ENCODE results near the gene HYCC1. TPM values are rescaled to one million over a fixed set of nuclear protein-coding genes. Genes with fewer than 3 reads are reported as not detected.
"Not testable (repeated sequence)": the region's sequence is repeated elsewhere in the genome, so short reads cannot be mapped to it uniquely, and the experiment has no call there.

Gene HYCC1
- 17.6 and 56.6 TPM in 2 replicates for total RNA-seq (2014; rRNA removed; shearing (Covaris generic); ENCODE audit: low replicate concordance)

- peak; percentile 99 for DNase-seq (ENCODE audit: low read depth)
- in situ Hi-C loops (cut with HindIII; ENCODE audit: low pct_unique_long_range_greater_than_20kb, low sequenced_read_pairs): no loop called here
Observed at GRCh38 chr7:23013715-23014649, at the start of gene HYCC1. HYCC1 (minus strand) TSS chr7:23014130; CDS start chr7:22991111, 23,019 bp downstream.

- in situ Hi-C loops (cut with HindIII; ENCODE audit: low pct_unique_long_range_greater_than_20kb, low sequenced_read_pairs): loop anchor here (25.0 kb wide), 1 partner anchor 500 kb away; no protein-coding TSS in a partner anchor
- peak; percentile 33 for DNase-seq (ENCODE audit: low read depth)
Observed at GRCh38 chr7:23062452-23062851, 48.5 kb upstream of the HYCC1 start.

- in situ Hi-C loops (cut with HindIII; ENCODE audit: low pct_unique_long_range_greater_than_20kb, low sequenced_read_pairs): loop anchor here (25.0 kb wide), 1 partner anchor 499 kb away; no protein-coding TSS in a partner anchor
- DNase-seq (ENCODE audit: low read depth): no peak
Observed at GRCh38 chr7:23061327-23061726, 47.4 kb upstream of the HYCC1 start.

DNA sequence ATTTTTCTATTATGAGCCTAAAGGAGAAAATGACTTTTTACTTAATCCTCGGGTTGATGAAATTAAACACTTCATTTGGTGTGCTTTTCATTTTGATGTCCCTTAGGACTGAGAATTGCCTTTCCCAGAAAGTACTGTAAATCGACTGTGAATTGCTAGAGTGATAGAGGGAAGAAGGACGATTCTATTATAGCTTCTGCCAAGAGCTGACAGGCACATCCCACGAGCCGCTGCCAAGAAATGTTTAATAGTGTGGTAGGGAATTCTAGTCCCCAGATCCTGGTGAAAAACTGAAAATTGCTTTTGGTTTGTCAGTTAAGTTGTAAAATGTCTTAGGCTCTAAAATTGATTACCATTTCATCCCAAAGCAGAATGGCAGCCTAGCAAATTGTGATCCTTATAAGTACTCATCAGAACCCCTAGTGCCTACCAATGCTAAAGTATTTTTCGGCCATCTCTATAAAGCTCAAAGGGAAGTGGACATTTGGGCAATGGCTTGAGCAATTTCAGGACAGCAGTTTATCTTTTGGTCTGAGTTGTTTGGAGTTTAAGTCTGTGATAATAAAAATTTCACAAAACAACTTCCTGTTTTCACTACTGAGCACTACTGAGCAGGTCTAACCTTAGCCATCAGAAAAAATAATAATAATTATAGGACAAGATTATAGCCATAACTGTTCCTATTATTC is 44.6 kb upstream of the HYCC1 start:
- no peak for DNase-seq (ENCODE audit: low read depth)
- in situ Hi-C loops (cut with HindIII; ENCODE audit: low pct_unique_long_range_greater_than_20kb, low sequenced_read_pairs): loop anchor here (25.0 kb wide), 1 partner anchor 496 kb away; no protein-coding TSS in a partner anchor

GRCh38 chr7:23055582-23056178 is 41.8 kb upstream of the HYCC1 start:
- peak; percentile 46 for DNase-seq (ENCODE audit: low read depth)

GRCh38 chr7:23051124-23051485 is 37.2 kb upstream of the HYCC1 start:
- in situ Hi-C loops (cut with HindIII; ENCODE audit: low pct_unique_long_range_greater_than_20kb, low sequenced_read_pairs): loop anchor here (25.0 kb wide), 1 partner anchor 489 kb away; no protein-coding TSS in a partner anchor
- DNase-seq (ENCODE audit: low read depth): not testable (repeated sequence)

More at GRCh38 chr7:23055582-23056178, 41.8 kb upstream of the HYCC1 start:
- in situ Hi-C loops (cut with HindIII; ENCODE audit: low pct_unique_long_range_greater_than_20kb, low sequenced_read_pairs): loop anchor here (25.0 kb wide), 1 partner anchor 493 kb away; no protein-coding TSS in a partner anchor

- in situ Hi-C loops (cut with HindIII; ENCODE audit: low pct_unique_long_range_greater_than_20kb, low sequenced_read_pairs): not testable (repeated sequence)
Observed at GRCh38 chr7:23046336-23046735, 32.4 kb upstream of the HYCC1 start.

DNA sequence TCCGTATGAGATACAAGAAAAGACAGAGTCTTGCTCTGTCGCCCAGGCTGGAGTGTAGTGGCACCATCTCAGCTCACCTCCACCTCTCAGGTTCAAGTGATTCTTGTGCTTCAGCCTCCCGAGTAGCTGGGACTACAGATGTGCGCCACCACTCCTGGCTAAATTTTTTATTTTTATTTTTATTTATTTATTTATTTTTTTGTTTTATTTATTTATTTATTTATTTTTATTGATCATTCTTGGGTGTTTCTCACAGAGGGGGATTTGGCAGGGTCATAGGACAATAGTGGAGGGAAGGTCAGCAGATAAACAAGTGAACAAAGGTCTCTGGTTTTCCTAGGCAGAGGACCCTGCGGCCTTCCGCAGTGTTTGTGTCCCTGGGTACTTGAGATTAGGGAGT is 31.2 kb upstream of the HYCC1 start:
- DNase-seq (ENCODE audit: low read depth); in situ Hi-C loops (cut with HindIII; ENCODE audit: low pct_unique_long_range_greater_than_20kb, low sequenced_read_pairs): not testable (repeated sequence)

More at GRCh38 chr7:23046336-23046735, 32.4 kb upstream of the HYCC1 start:
- DNase-seq (ENCODE audit: low read depth): not testable (repeated sequence)

DNA sequence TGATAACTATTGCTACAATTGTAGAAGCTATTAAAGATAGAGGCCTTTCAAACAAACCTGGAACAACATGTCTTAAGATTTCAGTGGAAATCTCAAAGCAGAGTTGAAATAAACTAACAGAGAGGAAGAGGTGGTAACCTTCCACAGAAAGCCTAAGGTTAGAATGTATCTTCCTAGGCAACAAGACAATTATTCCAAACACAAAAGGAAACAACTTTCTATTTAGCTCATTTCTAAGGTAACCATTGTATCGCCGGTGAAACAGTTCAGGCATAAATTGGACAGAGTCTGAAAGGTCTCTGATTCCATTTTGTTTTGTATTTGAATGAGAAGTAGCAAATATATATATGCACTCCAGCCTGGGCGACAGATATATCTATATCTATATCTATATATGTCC is 30.7 kb upstream of the HYCC1 start:
- DNase-seq (ENCODE audit: low read depth): no peak
- in situ Hi-C loops (cut with HindIII; ENCODE audit: low pct_unique_long_range_greater_than_20kb, low sequenced_read_pairs): no loop called here

- in situ Hi-C loops (cut with HindIII; ENCODE audit: low pct_unique_long_range_greater_than_20kb, low sequenced_read_pairs): no loop called here
- DNase-seq (ENCODE audit: low read depth): no peak
Observed at GRCh38 chr7:23043441-23043840, 29.5 kb upstream of the HYCC1 start.

- in situ Hi-C loops (cut with HindIII; ENCODE audit: low pct_unique_long_range_greater_than_20kb, low sequenced_read_pairs); DNase-seq (ENCODE audit: low read depth): not testable (repeated sequence)
Observed at GRCh38 chr7:23039674-23040073, 25.7 kb upstream of the HYCC1 start.

GRCh38 chr7:23035542-23036371 is 21.8 kb upstream of the HYCC1 start:
- in situ Hi-C loops (cut with HindIII; ENCODE audit: low pct_unique_long_range_greater_than_20kb, low sequenced_read_pairs); DNase-seq (ENCODE audit: low read depth): not testable (repeated sequence)

DNA sequence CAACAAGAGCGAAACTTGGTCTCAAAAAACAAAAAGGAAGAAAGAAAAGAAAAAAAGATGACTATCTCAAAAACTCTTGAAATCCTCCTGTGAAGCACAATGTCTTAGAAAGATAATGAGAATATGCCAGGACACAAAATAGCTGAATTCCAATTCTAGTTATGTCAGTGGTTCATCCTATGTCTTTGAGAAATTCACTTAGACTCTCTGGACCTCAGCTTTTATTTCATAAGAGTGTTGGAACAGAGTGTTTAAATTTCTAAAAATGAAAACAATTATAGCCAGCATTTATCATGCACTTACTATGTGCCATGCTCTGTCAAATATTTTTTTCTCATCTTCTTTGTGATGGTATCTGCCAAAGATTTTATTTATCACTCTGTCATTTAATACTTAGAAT is 13.3 kb upstream of the HYCC1 start:
- no peak for DNase-seq (ENCODE audit: low read depth)
- in situ Hi-C loops (cut with HindIII; ENCODE audit: low pct_unique_long_range_greater_than_20kb, low sequenced_read_pairs): no loop called here

DNA sequence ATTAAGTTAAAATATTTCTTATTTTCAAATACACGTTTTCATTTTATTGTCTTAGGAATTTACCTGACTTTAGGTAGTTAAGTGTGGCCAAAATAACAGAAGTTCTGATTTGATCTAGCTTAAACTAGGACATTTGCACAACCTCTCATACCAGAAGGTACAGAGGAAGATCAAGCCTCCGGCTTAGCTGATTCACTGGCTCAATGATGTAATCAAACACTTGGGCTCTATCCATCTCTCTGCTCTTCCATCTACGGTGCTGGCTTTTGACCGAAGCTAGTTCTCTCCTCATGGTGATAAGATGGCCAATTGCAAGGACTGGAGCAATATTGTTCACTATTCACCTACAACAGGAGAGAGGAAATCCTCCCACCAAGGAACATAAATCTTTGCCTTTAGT is 12.2 kb upstream of the HYCC1 start:
- DNase-seq (ENCODE audit: low read depth): no peak

DNA sequence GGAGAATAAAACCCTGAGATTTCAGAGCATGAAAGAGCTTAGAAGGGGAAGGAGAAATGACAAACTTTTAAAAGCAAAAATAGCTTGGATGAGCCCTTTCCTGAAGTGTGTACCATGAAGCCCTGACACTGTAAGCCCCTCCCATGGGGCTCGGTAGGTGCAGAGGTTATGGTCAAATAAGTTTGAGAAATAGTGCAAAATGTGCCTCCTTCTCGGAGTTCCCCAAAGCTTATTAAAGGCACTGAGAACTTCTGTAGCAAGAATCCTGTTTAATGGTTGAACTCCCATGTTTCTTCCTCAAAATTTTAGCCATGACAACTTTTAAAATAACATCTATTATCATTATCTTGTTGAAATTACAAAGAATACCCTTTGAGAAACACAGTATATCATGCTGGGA is 10.5 kb upstream of the HYCC1 start:
- in situ Hi-C loops (cut with HindIII; ENCODE audit: low pct_unique_long_range_greater_than_20kb, low sequenced_read_pairs): no loop called here
- no peak for DNase-seq (ENCODE audit: low read depth)

More for the DNA sequence above, 12.2 kb upstream of the HYCC1 start:
- in situ Hi-C loops (cut with HindIII; ENCODE audit: low pct_unique_long_range_greater_than_20kb, low sequenced_read_pairs): no loop called here

DNA sequence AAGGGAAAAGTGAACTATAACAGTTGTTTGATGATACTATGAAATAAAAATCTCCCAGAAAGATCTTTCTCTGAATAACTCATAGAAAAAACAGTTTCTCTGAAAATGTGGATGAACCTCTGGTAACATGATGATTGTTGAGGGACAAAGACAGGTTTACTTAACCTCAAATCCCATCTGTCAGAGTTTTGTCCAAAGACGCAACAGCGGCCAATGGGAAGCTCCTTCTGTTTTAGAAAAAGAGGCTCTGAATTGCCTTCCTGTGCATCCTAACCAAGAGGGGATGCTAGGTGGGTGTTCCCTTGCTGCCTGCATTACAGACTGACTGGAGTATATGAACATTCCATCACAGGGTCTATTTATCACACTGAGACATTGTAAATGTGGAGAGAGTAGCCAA is 8.9 kb upstream of the HYCC1 start:
- in situ Hi-C loops (cut with HindIII; ENCODE audit: low pct_unique_long_range_greater_than_20kb, low sequenced_read_pairs): no loop called here
- DNase-seq (ENCODE audit: low read depth): no peak

- no peak for DNase-seq (ENCODE audit: low read depth)
- in situ Hi-C loops (cut with HindIII; ENCODE audit: low pct_unique_long_range_greater_than_20kb, low sequenced_read_pairs): no loop called here
Observed at GRCh38 chr7:23022258-23022769, 8.4 kb upstream of the HYCC1 start.

Measured in Caki2 (cell line).